Activated naive CD4-positive, alpha-beta T cell treated with anti-CD3 and anti-CD28 coated beads for 36 hours (primary cell): ENCODE data around the gene C14orf119. TPM values are rescaled to one million over a fixed set of nuclear protein-coding genes. Genes with fewer than 3 reads are reported as not detected.
A peak's percentile ranks its signal among the peaks of the same experiment; 100 is the strongest.

Experiments
- CTCF ChIA-PET: fragments of 350-600 bp; sonication (Branson Sonifier 250); formaldehyde crosslinking; loops from one replicate; lab custom pipeline; 2021; ENCODE audit warnings: antibody characterized with exemption; lab: Charles Lee
- DNase-seq: peaks from one replicate; pipeline ENCODE4 v3.0.0-alpha.2; 2020
- H3K27ac Mint-ChIP-seq: one replicate; pipeline ENCODE4 v1.8.0; 2021; ENCODE audit warnings: mild to moderate bottlenecking, mixed read lengths
- H3K27me3 Mint-ChIP-seq: one replicate; pipeline ENCODE4 v1.8.0; 2021; ENCODE audit warnings: low read depth, mixed read lengths
- H3K36me3 Mint-ChIP-seq: one replicate; pipeline ENCODE4 v1.8.0; 2021; ENCODE audit warnings: low read depth, mixed read lengths
- H3K4me1 Mint-ChIP-seq: one replicate; pipeline ENCODE4 v1.8.0; 2021; ENCODE audit warnings: low read depth, mixed read lengths
- H3K4me3 Mint-ChIP-seq: one replicate; pipeline ENCODE4 v1.8.0; 2021; ENCODE audit warnings: mild to moderate bottlenecking, moderate library complexity, mixed read lengths
- H3K9me3 Mint-ChIP-seq: one replicate; pipeline ENCODE4 v1.8.0; 2021; ENCODE audit warnings: mixed read lengths
- intact Hi-C: fragments of 100-400 bp; cut with micrococcal nuclease; formaldehyde crosslinking; loops from one replicate; pipeline ENCODE4 v1.15.1; 2023
- total RNA-seq, 2 experiments: library from RNA; stranded (reverse); gene quantifications; one replicate each; pipeline ENCODE4 v1.2.3, GENCODE V29; 2021

Gene C14orf119
- 10 to 100 TPM; 39.8 to 44.2 TPM for total RNA-seq

- peaks cover 38% of the 10 kb centered on the region for H3K4me1 Mint-ChIP-seq
Observed at GRCh38 chr14:23095196-23096108, at the start of gene C14orf119. TSS of gene C14orf119 (plus strand) at chr14:23095505. CDS start at chr14:23097659, 2,154 bp downstream.

GRCh38 chr14:23047034-23047634, 48.2 kb upstream of the C14orf119 start:
- intact Hi-C loops = no loop called here
- Mint-ChIP-seq H3K4me1 (no peaks in the 10 kb centered on the region), H3K9me3 (no peaks in the 10 kb centered on the region), H3K27ac (no peak overlapping the region), H3K27me3 (peaks cover 3% of the 10 kb centered on the region), H3K4me3 (no peak overlapping the region), H3K36me3 (no peaks in the 10 kb centered on the region)
- CTCF ChIA-PET = interaction anchor here (1.4 to 21.5 kb wide), 2 partner anchors 22 to 59 kb away, joined by 3 to 713 read pairs; partner anchors contain the start of gene AJUBA
- DNase-seq = no peak

More at GRCh38 chr14:23095196-23096108, at the start of gene C14orf119:
- DNase-seq = peak; percentile 100
- Mint-ChIP-seq H3K4me3 (no peak within 1 kb of the TSS), H3K36me3 (peaks cover 33% of the 10 kb centered on the region), H3K27ac (no peak within 1 kb of the TSS), H3K9me3 (no peaks in the 10 kb centered on the region), H3K27me3 (no peaks in the 10 kb centered on the region)
- CTCF ChIA-PET = interaction anchor here (0.7 to 5.3 kb wide), 18 partner anchors 10 to 210 kb away, joined by 3 to 45 read pairs (median 4); partner anchors contain the start of genes AJUBA, CDH24 and CEBPE
- intact Hi-C loops = loop anchor here (1.0 to 2.0 kb wide), 12 partner anchors 24 to 455 kb away; partner anchors contain the start of genes HAUS4, HOMEZ, NGDN and PABPN1

GRCh38 chr14:23047751-23048693, 47.3 kb upstream of the C14orf119 start:
- H3K4me3 Mint-ChIP-seq = no peak overlapping the region
- no peaks in the 10 kb centered on the region for H3K9me3 Mint-ChIP-seq
- H3K27me3 Mint-ChIP-seq = peaks cover 3% of the 10 kb centered on the region
- no peaks in the 10 kb centered on the region for H3K36me3 Mint-ChIP-seq
- no peaks in the 10 kb centered on the region for H3K4me1 Mint-ChIP-seq
- H3K27ac Mint-ChIP-seq = no peak overlapping the region
- intact Hi-C loops = no loop called here
- DNase-seq = no peak
- CTCF ChIA-PET = interaction anchor here (21.5 kb wide), 1 partner anchor 60 kb away, joined by 713 read pairs; the partner anchor contains the start of gene AJUBA

GRCh38 chr14:23049011-23049410, 46.3 kb upstream of the C14orf119 start:
- H3K36me3 Mint-ChIP-seq = no peaks in the 10 kb centered on the region
- CTCF ChIA-PET = interaction anchor here (21.5 kb wide), 1 partner anchor 61 kb away, joined by 713 read pairs; the partner anchor contains the start of gene AJUBA
- intact Hi-C loops = no loop called here
- peaks cover 3% of the 10 kb centered on the region for H3K27me3 Mint-ChIP-seq
- H3K9me3 Mint-ChIP-seq = no peaks in the 10 kb centered on the region
- no peak for DNase-seq
- H3K4me1 Mint-ChIP-seq = no peaks in the 10 kb centered on the region
- H3K27ac Mint-ChIP-seq = no peak overlapping the region
- H3K4me3 Mint-ChIP-seq = no peak overlapping the region

- Mint-ChIP-seq H3K4me3 (no peak overlapping the region), H3K4me1 (peaks cover 5% of the 10 kb centered on the region), H3K27me3 (peaks cover 3% of the 10 kb centered on the region), H3K36me3 (no peaks in the 10 kb centered on the region), H3K9me3 (no peaks in the 10 kb centered on the region), H3K27ac (no peak overlapping the region)
- DNase-seq = no peak
- CTCF ChIA-PET = interaction anchor here (1.0 to 21.5 kb wide), 5 partner anchors 17 to 79 kb away, joined by 3 to 713 read pairs (median 7); partner anchors contain the start of gene AJUBA
- intact Hi-C loops = no loop called here
Observed at GRCh38 chr14:23051141-23052057, 43.9 kb upstream of the C14orf119 start.

GRCh38 chr14:23052182-23052623, 43.1 kb upstream of the C14orf119 start:
- intact Hi-C loops = no loop called here
- Mint-ChIP-seq H3K4me3 (no peak overlapping the region), H3K27ac (no peak overlapping the region), H3K4me1 (peaks cover 12% of the 10 kb centered on the region), H3K36me3 (no peaks in the 10 kb centered on the region), H3K27me3 (peaks cover 8% of the 10 kb centered on the region), H3K9me3 (no peaks in the 10 kb centered on the region)
- CTCF ChIA-PET = interaction anchor here (1.5 to 21.5 kb wide), 3 partner anchors 16 to 80 kb away, joined by 7 to 713 read pairs (median 9); partner anchors contain the start of gene AJUBA
- DNase-seq = no peak

GRCh38 chr14:23052671-23053070, 42.6 kb upstream of the C14orf119 start:
- H3K27ac Mint-ChIP-seq = no peak overlapping the region
- intact Hi-C loops = no loop called here
- no peak for DNase-seq
- CTCF ChIA-PET = interaction anchor here (0.9 to 21.5 kb wide), 4 partner anchors 16 to 78 kb away, joined by 4 to 713 read pairs (median 68); partner anchors contain the start of gene AJUBA
- H3K36me3 Mint-ChIP-seq = no peaks in the 10 kb centered on the region
- H3K27me3 Mint-ChIP-seq = peaks cover 5% of the 10 kb centered on the region
- no peak overlapping the region for H3K4me3 Mint-ChIP-seq
- H3K4me1 Mint-ChIP-seq = peaks cover 12% of the 10 kb centered on the region
- H3K9me3 Mint-ChIP-seq = no peaks in the 10 kb centered on the region

- H3K4me1 Mint-ChIP-seq = peaks cover 16% of the 10 kb centered on the region
- intact Hi-C loops = no loop called here
- H3K9me3 Mint-ChIP-seq = no peaks in the 10 kb centered on the region
- H3K4me3 Mint-ChIP-seq = no peak overlapping the region
- H3K27me3 Mint-ChIP-seq = peaks cover 5% of the 10 kb centered on the region
- no peak overlapping the region for H3K27ac Mint-ChIP-seq
- CTCF ChIA-PET = interaction anchor here (0.9 to 21.5 kb wide), 5 partner anchors 13 to 79 kb away, joined by 3 to 713 read pairs (median 5); partner anchors contain the start of gene AJUBA
- DNase-seq = no peak
- peaks cover 3% of the 10 kb centered on the region for H3K36me3 Mint-ChIP-seq
Observed at GRCh38 chr14:23053426-23053825, 41.9 kb upstream of the C14orf119 start.

GRCh38 chr14:23054000-23054811, 41.1 kb upstream of the C14orf119 start:
- H3K4me1 Mint-ChIP-seq = peaks cover 16% of the 10 kb centered on the region
- DNase-seq = peak; percentile 69
- H3K36me3 Mint-ChIP-seq = peaks cover 3% of the 10 kb centered on the region
- no peak overlapping the region for H3K27ac Mint-ChIP-seq
- H3K4me3 Mint-ChIP-seq = no peak overlapping the region
- H3K27me3 Mint-ChIP-seq = peaks cover 5% of the 10 kb centered on the region
- CTCF ChIA-PET = interaction anchor here (0.7 to 21.5 kb wide), 11 partner anchors 12 to 125 kb away, joined by 3 to 713 read pairs (median 5); partner anchors contain the start of genes AJUBA, PRMT5 and PSMB11
- no peaks in the 10 kb centered on the region for H3K9me3 Mint-ChIP-seq
- intact Hi-C loops = no loop called here

- Mint-ChIP-seq H3K9me3 (no peaks in the 10 kb centered on the region), H3K4me1 (peaks cover 16% of the 10 kb centered on the region), H3K4me3 (no peak overlapping the region), H3K27ac (no peak overlapping the region), H3K27me3 (peaks cover 5% of the 10 kb centered on the region), H3K36me3 (peaks cover 5% of the 10 kb centered on the region)
- DNase-seq = no peak
- CTCF ChIA-PET = interaction anchor here (0.6 to 21.5 kb wide), 21 partner anchors 11 to 126 kb away, joined by 3 to 713 read pairs (median 4); partner anchors contain the start of genes AJUBA, HAUS4, PRMT5 and PSMB11
- intact Hi-C loops = loop anchor here (5.0 kb wide), 1 partner anchor 498 kb away; no protein-coding TSS in a partner anchor
Observed at GRCh38 chr14:23055147-23055550, 40.2 kb upstream of the C14orf119 start.
